ENCODE data around the gene SPTLC1. TPM values are rescaled to one million over a fixed set of nuclear protein-coding genes. Genes with fewer than 3 reads are reported as not detected.

Gene SPTLC1
- total and polyA plus RNA-seq, 10 of the 15 experiments (the other 5 are each of a cell fraction or from before 2014, with no cell fraction given): 38.0 to 68.7 (median 52.8) TPM

DNA sequence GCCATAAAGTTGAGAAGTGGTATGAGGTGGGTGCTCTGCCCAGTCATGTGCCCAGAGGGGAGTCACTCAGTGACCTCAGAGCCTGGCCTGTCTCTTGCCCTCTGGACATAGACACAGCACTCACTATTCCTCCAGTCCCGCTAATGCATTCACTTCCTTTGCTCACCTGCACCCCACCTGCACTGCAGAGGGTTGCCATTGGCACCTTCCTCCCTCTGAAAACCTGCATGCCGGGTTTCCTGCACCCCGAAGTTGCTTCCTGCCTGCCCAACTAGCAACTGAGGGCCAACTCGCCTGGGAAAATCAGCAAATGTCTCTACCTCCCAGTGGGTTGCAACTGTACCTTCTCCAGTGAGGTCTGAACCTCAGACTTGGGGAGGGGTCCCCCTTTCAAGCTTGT, 48.1 kb upstream of the SPTLC1 start (continued):
- TF ChIP-seq, protein P1, sequence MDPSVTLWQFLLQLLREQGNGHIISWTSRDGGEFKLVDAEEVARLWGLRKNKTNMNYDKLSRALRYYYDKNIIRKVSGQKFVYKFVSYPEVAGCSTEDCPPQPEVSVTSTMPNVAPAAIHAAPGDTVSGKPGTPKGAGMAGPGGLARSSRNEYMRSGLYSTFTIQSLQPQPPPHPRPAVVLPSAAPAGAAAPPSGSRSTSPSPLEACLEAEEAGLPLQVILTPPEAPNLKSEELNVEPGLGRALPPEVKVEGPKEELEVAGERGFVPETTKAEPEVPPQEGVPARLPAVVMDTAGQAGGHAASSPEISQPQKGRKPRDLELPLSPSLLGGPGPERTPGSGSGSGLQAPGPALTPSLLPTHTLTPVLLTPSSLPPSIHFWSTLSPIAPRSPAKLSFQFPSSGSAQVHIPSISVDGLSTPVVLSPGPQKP (IDR thresholded peaks at IDR 0.05; ENCODE audit: low read depth, low read length): no peak
- no peak for TF ChIP-seq NR2C1 (IDR thresholded peaks at IDR 0.05)
- no peak for TF ChIP-seq YBX1 (IDR thresholded peaks at IDR 0.05)
- TF ChIP-seq SREBF1 (IDR thresholded peaks at IDR 0.05; ENCODE audit: low read length): no peak
- TF ChIP-seq HDAC6 (IDR thresholded peaks at IDR 0.05; ENCODE audit: unreplicated experiment): no peak

DNA sequence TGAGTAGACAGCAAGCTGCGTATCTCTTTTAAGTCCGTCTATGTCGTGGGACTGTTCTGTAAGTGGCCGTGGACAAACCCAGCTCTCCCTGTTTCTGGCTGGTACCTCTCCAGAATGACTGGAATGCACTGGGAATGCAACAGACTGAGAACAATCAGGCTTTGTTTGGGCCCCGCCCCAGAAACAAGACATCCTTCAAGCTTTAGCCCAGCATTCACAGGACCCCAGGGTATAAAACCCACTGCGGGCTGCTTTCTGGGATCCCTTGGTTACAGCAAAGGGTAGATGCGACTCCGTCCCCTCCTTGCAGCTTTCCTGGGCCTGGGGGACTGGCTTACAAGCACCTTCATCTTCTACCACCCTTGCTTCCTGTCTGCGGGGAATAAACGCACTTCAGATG, 45.6 kb upstream of the SPTLC1 start:
- intact Hi-C loops (cut with micrococcal nuclease; ENCODE audit: unreplicated experiment) (no loop called here), in situ Hi-C loops (cut with MboI) (no loop called here)
- no peak for ATAC-seq
- H3K4me1 ChIP-seq (ENCODE audit: control insufficient read depth, insufficient read depth, low read length): no peaks in the 10 kb centered on the region; the same call in none of the 2 replicates
- ChIA-PET RAD21 (ENCODE audit: unreplicated experiment) (no interaction called here), SMC1A (ENCODE audit: uncharacterized antibody, unreplicated experiment) (no interaction called here), CTCF (no interaction called here), POLR2A (no interaction called here)
- no peaks in the 10 kb centered on the region; a peak in 1 of 4 replicates for H3K27me3 ChIP-seq (replicated peaks in 1 of 2; ENCODE audit: control insufficient read depth in 2 of 2, insufficient read depth in 2 of 2, low read length in 1 of 2)
- H3K4me2 ChIP-seq (ENCODE audit: control insufficient read depth, insufficient read depth): no peak overlapping the region
- no peaks in the 10 kb centered on the region for H3K36me3 ChIP-seq (ENCODE audit: control insufficient read depth in 2 of 2, insufficient read depth in 2 of 2, low read length in 1 of 2)
- peaks cover 2% of the 10 kb centered on the region; the same call in 2 of the 3 replicates for H3K9me3 ChIP-seq (replicated peaks; ENCODE audit: control insufficient read depth, insufficient read depth, low read length)
- H2AFZ ChIP-seq (ENCODE audit: control insufficient read depth, low read depth, low read length): no peak overlapping the region
- no peak overlapping the region for H3K4me3 ChIP-seq
- WGBS (ENCODE audit: insufficient coverage, insufficient replicate concordance, low lambda C conversion rate, missing lambda C conversion rate): 76% methylated on average over 10 of the region's 10 CpGs
- no TSS peak for BruUV-seq (replicated peaks)
- H4K20me1 ChIP-seq (ENCODE audit: control insufficient read depth, insufficient read depth): no peaks in the 10 kb centered on the region
- no peak overlapping the region for H3K9ac ChIP-seq (ENCODE audit: control insufficient read depth, insufficient read depth, low read length)
- no peak for TF ChIP-seq SREBF2 (IDR thresholded peaks at IDR 0.05; ENCODE audit: low read length)
- no peak for TF ChIP-seq RBBP5 (conservative IDR thresholded peaks at IDR 0.05)
- TF ChIP-seq, protein P2, sequence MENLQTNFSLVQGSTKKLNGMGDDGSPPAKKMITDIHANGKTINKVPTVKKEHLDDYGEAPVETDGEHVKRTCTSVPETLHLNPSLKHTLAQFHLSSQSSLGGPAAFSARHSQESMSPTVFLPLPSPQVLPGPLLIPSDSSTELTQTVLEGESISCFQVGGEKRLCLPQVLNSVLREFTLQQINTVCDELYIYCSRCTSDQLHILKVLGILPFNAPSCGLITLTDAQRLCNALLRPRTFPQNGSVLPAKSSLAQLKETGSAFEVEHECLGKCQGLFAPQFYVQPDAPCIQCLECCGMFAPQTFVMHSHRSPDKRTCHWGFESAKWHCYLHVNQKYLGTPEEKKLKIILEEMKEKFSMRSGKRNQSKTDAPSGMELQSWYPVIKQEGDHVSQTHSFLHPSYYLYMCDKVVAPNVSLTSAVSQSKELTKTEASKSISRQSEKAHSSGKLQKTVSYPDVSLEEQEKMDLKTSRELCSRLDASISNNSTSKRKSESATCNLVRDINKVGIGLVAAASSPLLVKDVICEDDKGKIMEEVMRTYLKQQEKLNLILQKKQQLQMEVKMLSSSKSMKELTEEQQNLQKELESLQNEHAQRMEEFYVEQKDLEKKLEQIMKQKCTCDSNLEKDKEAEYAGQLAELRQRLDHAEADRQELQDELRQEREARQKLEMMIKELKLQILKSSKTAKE (IDR thresholded peaks at IDR 0.05; ENCODE audit: low read depth, poor library complexity, severe bottlenecking): no peak
- TF ChIP-seq SMAD5 (IDR thresholded peaks at IDR 0.05; ENCODE audit: low read depth): no peak
- no peak for TF ChIP-seq ATF7 (IDR thresholded peaks at IDR 0.05; ENCODE audit: low read depth)
- no peak overlapping the region for H3K27ac ChIP-seq (ENCODE audit: control insufficient read depth, insufficient read depth)
- no peak for FAIRE-seq
- H3K79me2 ChIP-seq (ENCODE audit: control insufficient read depth, insufficient read depth, low read length): no peaks in the 10 kb centered on the region
- no peak for DNase-seq (ENCODE audit: low read depth, low spot score)

Data from GM12878 (cell line).